HUDEP-2 (cell line): ENCODE results near the gene ANKRD40CL.

Source experiments
- DNase-seq, 76 experiments: peaks; one replicate each; lab custom pipeline; 2025; ENCODE audit not compliant: unreplicated experiment in 76 of 76; lab: John Stamatoyannopoulos, UW

The ANKRD40CL gene

DNA sequence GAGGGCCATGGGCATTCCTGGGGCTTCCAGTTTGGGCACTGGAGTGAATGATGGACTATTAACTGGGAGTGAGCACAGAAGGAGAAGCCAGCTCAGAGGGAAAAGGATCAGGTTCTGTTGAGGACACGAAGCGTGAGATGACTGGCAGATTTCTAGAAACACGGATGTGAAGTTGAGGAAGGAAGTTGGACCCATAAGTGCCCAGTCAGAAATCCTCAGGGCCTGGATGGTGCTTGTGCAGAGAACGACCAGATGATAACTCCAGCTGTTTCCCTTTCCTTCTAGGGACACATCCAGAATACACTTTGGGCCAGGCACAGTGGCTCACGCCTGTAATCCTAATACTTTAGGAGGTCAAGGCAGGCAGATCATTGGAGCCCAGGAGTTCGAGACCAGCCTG, 23.3 kb upstream of the ANKRD40CL start:
- no peak for DNase-seq

- no peak for DNase-seq
Observed at GRCh38 chr17:50787106-50787505, 19.8 kb upstream of the ANKRD40CL start.

- no peak for DNase-seq
Observed at GRCh38 chr17:50785946-50786570, 18.7 kb upstream of the ANKRD40CL start.

GRCh38 chr17:50785126-50785525, 17.8 kb upstream of the ANKRD40CL start:
- no peak for DNase-seq

GRCh38 chr17:50783905-50784304, 16.6 kb upstream of the ANKRD40CL start:
- no peak for DNase-seq

DNA sequence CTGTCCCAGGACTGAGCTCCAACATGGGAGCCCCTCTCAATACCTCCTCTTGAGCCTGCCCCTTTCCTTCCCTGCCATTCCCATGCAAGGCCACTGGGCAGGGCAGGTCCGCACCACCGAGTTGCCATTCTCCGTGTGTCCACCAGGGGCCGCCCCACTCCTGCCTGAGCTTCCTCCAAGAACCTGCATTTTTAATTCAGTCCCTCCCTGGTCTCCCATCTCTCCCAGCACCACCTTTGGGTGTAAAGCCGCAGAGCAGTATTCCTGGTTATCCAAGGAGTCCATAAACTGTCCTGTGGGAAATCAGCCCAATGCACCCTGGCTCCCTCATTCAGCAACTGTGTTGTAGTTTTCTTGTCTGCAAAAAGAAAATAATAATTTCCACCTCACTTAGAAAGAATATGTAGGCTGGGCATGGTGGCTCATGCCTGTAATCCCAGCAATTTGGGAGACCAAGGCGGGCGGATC, 15.9 kb upstream of the ANKRD40CL start:
- DNase-seq, result peak in 71 of 76 experiments; percentile 12 to 89 (median 63)

- DNase-seq, result no peak
Observed at GRCh38 chr17:50781167-50781566, 13.8 kb upstream of the ANKRD40CL start.

DNA sequence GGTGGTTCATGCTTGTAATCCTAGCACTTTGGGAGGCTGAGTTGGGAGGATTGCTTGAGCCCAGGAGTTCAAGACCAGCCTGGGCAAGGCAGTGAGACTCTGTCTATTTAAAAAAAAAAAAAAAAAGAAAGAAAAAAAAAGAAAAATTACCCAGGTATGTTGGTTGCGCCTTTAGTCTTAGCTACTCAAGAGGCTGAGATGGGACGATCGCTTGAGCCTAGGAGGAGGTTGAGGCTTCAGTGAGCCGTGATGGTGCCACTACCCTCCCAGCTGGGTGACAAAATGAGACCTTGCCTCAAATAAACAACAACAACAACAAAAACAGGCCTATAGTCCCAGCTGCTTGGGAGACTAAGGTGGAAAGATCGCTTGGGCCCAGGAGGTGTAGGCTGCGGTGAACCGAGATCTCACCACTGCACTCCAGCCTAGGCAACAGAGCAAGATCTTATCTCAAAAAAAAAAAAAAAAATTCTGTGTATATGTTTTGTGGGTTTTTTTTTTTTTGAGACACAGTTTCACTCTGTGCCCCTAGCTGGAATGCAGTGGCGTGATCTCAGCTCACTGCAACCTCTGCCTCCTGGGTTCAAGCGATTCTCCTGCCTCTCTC, 12.5 kb upstream of the ANKRD40CL start:
- DNase-seq, result no peak

DNA sequence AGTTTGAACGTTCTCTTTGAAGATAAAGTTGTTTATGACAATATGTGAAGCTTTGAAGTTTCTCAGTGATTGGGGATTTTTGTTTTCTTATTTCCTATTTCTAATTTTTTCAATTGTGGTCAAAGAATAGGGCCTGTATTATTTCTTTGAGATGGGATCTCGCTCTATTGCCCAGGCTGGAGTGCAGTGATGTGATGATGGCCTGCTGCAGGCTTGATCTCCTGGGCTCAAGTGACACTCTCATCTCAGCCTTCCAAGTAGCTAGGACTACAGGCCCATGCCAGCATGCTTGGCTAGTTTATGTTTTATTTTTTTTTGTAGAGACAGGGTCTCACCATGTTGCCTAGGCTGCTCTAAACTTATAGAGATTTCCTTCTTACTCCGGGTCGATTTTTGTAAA, 11.7 kb upstream of the ANKRD40CL start:
- no peak for DNase-seq

DNA sequence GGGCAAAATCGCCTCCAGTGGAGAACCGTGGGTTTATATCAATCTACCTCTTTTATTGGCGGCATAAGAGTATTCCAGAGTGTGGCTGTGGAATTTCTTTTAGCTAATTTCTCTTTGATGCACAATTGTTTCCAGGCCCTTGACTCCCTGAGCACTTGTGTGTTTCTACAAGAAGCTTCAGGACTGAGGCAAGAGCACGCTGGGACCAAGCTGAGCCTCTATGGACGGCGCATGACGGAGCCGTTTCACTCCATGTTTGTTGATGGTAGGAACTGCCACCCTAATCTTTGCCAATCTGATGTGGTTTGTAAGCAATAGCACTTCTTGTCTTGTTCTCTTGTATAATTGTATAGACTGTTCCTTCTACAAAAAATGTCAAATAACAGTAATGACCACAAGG, 11.2 kb upstream of the ANKRD40CL start:
- DNase-seq, result no peak

DNA sequence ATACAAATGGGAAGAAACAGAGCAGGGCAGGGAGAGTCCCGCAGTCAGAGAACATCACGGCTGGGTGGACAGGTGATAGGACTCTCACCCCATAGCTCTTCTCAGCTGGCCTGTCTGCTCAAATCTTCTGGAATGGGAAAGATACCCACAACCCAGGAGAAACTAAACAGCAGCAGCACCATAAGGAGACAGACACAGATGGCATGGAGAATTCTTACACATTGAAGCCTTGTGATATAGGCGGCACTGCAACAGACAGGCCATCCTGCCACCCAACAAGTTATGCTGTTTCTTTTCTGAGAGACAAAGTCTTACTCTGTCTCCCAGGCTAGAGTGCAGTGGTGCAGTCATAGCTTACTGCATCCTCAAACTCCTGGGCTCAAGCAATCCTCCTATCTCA, 8.6 kb upstream of the ANKRD40CL start:
- no peak for DNase-seq

DNA sequence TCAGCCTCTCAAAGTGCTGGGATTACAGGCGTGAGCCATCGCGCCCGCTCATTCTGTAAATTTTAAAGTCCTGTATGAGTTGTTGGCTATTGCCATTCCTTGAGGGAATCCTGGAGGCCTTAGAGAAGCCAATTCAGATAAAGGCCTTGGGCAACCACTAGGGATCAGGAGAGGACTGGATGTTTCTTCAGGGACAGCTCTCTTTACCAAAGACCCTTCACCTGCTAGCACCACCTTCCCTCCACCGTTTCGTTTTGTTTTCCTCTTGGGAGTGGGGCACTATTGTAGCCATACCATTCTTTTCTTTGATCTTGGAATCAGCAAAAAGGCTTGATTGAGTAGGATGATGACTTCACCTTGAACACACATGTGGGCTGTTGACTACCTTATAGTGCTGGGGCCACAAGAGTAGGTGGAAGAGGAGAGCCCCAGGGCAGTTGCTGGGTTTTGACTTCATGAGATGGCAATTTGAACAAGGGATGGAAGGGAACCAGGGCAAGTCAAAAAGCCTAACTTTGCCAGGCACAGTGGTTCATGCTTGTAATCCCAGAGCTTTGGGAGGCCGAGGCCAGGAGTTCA, 7.0 kb upstream of the ANKRD40CL start:
- no peak for DNase-seq

GRCh38 chr17:50771991-50772785, 4.9 kb upstream of the ANKRD40CL start:
- DNase-seq, result no peak

- DNase-seq, result no peak
Observed at GRCh38 chr17:50770346-50770745, 3.0 kb upstream of the ANKRD40CL start.

DNA sequence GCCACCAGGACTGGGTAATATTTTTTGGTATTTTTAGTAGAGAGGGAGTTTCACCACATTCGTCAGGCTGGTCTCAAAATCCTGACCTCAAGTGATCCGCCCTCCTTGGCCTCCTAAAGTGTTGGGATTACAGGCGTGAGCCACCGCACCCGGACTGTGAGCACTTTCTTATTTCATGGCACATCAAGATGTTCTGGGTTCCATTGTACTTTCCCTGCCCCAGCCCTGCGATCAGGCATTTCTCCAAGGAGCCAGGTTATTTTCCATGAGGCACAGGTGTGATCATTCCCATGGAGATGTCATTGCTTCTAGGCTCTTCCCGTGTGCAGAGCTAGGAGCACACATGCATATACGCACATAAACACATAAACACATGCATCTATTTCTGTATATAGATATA, 2.6 kb upstream of the ANKRD40CL start:
- DNase-seq, result no peak

DNA sequence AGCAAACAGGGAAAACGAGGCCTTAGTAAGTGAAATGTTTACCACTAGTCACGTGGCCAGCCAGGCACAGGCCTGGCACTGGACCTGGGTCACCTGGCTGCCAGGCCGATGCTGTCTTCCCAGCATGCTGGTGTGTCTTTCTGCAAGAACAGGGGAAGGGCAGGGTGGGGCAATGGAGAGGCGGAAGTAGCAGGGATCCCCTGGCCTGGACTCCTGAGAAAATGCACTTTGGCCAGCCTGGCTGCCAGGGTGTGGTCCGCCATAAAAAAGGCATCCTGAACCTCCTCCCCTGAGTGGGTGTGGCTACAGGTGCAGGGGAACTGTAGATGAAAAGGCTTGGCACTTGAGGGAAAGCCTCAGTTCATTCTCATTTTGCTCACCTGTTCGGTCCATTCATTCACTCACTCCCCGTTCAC, 1.0 kb upstream of the ANKRD40CL start:
- no peak for DNase-seq

GRCh38 chr17:50767030-50767429, 288 bp downstream of the ANKRD40CL start:
- no peak for DNase-seq

GRCh38 chr17:50766222-50767023, 895 bp downstream of the ANKRD40CL start:
- no peak for DNase-seq

- peak in 3 of 76 experiments; percentile 8 to 15 (median 12) for DNase-seq
Observed at GRCh38 chr17:50765454-50766221, 1.7 kb downstream of the ANKRD40CL start.

DNA sequence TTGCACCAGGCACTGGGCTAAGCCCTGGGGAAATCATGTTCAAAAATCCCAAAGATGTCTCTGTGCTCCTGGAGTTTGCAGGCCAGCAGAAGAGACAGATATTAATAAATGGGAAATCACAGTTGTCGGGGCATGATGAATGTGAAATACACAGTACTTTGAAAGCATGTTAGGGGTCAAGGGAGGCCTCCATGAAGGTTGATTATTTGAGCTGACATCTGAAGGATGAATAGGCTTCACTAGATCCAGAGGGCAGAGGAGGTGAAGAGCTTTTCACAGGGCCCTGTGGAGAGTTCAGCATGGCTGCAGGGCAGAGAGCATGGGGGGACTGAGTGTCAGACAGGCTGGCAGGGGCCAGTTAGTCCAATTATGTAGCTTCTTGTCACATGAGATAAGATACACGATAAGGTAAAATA, 2.6 kb downstream of the ANKRD40CL start:
- no peak for DNase-seq
